ENCODE results near the gene C16orf96. TPM values are rescaled to one million over a fixed set of nuclear protein-coding genes. Genes with fewer than 3 reads are reported as not detected.

C16orf96 gene
- total and polyA plus RNA-seq, 2 of the 13 experiments (the other 11 are each of a cell fraction or from before 2014, with no cell fraction given) = 0.03 TPM; not detected in 1

DNA sequence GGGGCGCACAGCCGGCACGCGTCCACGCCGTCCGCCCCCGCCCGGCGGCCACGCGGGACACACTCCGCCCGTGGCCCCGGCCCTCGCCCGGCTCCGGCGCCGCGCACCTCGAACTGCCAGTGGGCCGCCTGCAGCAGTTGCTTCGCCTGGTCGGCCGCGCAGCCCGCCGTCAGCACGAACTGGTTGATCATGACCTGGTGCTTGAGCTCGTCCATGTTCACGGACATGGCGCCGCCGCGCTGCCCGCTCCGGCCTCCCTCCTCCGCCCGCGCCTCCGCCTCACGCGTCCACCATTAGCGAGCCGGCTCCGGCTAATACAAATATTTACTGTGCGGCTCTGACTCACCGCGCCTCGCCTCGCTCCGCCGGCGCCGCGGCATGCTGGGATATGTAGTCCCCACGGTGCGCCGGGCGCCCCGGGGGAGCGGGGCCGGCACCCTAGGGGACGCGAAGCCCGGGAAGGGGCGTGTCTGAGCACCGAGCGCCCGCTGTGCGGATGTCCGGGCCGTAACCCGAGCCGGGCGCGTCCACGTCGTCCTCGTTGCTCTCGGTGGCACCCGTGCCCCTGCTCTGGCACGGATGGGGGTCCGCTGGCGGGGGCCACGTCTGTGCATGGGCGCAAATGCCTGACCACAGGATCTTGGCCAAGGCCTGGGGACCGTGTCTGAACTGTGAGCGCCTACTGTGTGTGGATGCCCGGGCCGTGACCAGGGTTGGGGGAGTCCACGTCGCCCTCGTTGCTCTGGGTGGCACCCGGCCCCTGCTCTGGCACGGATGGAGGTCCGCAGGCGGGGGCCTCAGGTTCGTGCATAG lies 58.6 kb downstream of the C16orf96 start, which contains the start of gene UBALD1 (continued):
- TF ChIP-seq, protein P1, sequence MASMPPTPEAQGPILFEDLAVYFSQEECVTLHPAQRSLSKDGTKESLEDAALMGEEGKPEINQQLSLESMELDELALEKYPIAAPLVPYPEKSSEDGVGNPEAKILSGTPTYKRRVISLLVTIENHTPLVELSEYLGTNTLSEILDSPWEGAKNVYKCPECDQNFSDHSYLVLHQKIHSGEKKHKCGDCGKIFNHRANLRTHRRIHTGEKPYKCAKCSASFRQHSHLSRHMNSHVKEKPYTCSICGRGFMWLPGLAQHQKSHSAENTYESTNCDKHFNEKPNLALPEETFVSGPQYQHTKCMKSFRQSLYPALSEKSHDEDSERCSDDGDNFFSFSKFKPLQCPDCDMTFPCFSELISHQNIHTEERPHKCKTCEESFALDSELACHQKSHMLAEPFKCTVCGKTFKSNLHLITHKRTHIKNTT (CRISPR knock-in tag; IDR thresholded peaks at IDR 0.05) = no peak
- TF ChIP-seq ZNF263 (CRISPR knock-in tag; IDR thresholded peaks at IDR 0.05) (peak; percentile 12; the same call in 1 of the 2 replicates), CCAR2 (optimal IDR thresholded peaks at IDR 0.05; ENCODE audit: low read depth, low read length) (no peak), NCOA2 (CRISPR knock-in tag; IDR thresholded peaks at IDR 0.05) (no peak), ZNF30 (CRISPR knock-in tag; IDR thresholded peaks at IDR 0.05) (no peak), ZNF772 (CRISPR knock-in tag; IDR thresholded peaks at IDR 0.05) (0 out of 2 replicates have a peak, but pooled peaks have one; percentile 15), ZNF768 (CRISPR knock-in tag; IDR thresholded peaks at IDR 0.05) (no peak), RFXANK (CRISPR knock-in tag; IDR thresholded peaks at IDR 0.05) (no peak), AHR (CRISPR knock-in tag; IDR thresholded peaks at IDR 0.05) (no peak; the same call in 1 of the 2 replicates), MAZ (IDR thresholded peaks at IDR 0.05; ENCODE audit: borderline replicate concordance, low read depth, low read length) (peak; percentile 70), MAZ (CRISPR knock-in tag; IDR thresholded peaks at IDR 0.05; ENCODE audit: low read depth) (no peak), TCF7 (IDR thresholded peaks at IDR 0.05; ENCODE audit: low read depth) (no peak), ZNF12 (CRISPR knock-in tag; IDR thresholded peaks at IDR 0.05) (peak; percentile 66), TAF15 (IDR thresholded peaks at IDR 0.05; ENCODE audit: low read depth, low read length, poor library complexity, severe bottlenecking) (no peak), TRAFD1 (CRISPR knock-in tag; IDR thresholded peaks at IDR 0.05; ENCODE audit: borderline replicate concordance) (no peak), ZBTB14 (CRISPR knock-in tag; IDR thresholded peaks at IDR 0.05) (peak; percentile 76)
- TF ChIP-seq, protein P2, sequence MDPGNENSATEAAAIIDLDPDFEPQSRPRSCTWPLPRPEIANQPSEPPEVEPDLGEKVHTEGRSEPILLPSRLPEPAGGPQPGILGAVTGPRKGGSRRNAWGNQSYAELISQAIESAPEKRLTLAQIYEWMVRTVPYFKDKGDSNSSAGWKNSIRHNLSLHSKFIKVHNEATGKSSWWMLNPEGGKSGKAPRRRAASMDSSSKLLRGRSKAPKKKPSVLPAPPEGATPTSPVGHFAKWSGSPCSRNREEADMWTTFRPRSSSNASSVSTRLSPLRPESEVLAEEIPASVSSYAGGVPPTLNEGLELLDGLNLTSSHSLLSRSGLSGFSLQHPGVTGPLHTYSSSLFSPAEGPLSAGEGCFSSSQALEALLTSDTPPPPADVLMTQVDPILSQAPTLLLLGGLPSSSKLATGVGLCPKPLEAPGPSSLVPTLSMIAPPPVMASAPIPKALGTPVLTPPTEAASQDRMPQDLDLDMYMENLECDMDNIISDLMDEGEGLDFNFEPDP (CRISPR knock-in tag; conservative IDR thresholded peaks at IDR 0.05) = no peak; the same call in 1 of the 2 replicates
- TF ChIP-seq, protein P3, sequence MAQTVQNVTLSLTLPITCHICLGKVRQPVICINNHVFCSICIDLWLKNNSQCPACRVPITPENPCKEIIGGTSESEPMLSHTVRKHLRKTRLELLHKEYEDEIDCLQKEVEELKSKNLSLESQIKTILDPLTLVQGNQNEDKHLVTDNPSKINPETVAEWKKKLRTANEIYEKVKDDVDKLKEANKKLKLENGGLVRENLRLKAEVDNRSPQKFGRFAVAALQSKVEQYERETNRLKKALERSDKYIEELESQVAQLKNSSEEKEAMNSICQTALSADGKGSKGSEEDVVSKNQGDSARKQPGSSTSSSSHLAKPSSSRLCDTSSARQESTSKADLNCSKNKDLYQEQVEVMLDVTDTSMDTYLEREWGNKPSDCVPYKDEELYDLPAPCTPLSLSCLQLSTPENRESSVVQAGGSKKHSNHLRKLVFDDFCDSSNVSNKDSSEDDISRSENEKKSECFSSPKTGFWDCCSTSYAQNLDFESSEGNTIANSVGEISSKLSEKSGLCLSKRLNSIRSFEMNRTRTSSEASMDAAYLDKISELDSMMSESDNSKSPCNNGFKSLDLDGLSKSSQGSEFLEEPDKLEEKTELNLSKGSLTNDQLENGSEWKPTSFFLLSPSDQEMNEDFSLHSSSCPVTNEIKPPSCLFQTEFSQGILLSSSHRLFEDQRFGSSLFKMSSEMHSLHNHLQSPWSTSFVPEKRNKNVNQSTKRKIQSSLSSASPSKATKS (CRISPR knock-in tag; IDR thresholded peaks at IDR 0.05) = no peak
- TF ChIP-seq, protein P4, sequence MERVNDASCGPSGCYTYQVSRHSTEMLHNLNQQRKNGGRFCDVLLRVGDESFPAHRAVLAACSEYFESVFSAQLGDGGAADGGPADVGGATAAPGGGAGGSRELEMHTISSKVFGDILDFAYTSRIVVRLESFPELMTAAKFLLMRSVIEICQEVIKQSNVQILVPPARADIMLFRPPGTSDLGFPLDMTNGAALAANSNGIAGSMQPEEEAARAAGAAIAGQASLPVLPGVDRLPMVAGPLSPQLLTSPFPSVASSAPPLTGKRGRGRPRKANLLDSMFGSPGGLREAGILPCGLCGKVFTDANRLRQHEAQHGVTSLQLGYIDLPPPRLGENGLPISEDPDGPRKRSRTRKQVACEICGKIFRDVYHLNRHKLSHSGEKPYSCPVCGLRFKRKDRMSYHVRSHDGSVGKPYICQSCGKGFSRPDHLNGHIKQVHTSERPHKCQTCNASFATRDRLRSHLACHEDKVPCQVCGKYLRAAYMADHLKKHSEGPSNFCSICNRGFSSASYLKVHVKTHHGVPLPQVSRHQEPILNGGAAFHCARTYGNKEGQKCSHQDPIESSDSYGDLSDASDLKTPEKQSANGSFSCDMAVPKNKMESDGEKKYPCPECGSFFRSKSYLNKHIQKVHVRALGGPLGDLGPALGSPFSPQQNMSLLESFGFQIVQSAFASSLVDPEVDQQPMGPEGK (CRISPR knock-in tag; IDR thresholded peaks at IDR 0.05) = peak; percentile 60

All from HepG2 (cell line).